HepG2 (cell line): ENCODE measurements around the gene FUT3. TPM values are rescaled to one million over a fixed set of nuclear protein-coding genes. Genes with fewer than 3 reads are reported as not detected.
A peak's percentile ranks its signal among the peaks of the same experiment; 100 is the strongest.

ENCODE experiments used
- ATAC-seq: fragments of 200-7000 bp; cut with Tn5 transposase; 3 replicates; pipeline ENCODE4 v1.9.1; 2020; ENCODE audit warnings: mild to moderate bottlenecking, moderate library complexity
- BruUV-seq: library from RNA; stranded (reverse); fragments of 400-500 nt; replicated peaks from 2 replicates; lab custom pipeline; 2021; lab: Mats Ljungman, UMichigan
- CTCF ChIA-PET: fragments of 300-600 bp; formaldehyde crosslinking; extraction: SDS; loops from one replicate; lab custom pipeline; 2021; ENCODE audit warnings: low total read pairs, inconsistent platforms, low intra/inter-chr PET ratio; lab: Yijun Ruan, JAX
- POLR2A ChIA-PET: fragments of 350-600 bp; sonication (Branson Sonifier 250); formaldehyde crosslinking; loops from one replicate; lab custom pipeline; 2020; ENCODE audit warnings: antibody characterized with exemption, inconsistent platforms; lab: Yijun Ruan, JAX
- DNase-seq: peaks from one replicate; pipeline ENCODE4 v3.0.0-alpha.2; 2015; ENCODE audit warnings: low spot score
- FAIRE-seq: peaks from 3 replicates; lab custom pipeline; 2011; peaks lifted over from hg19 to GRCh38; lab: Jason Lieb, UNC
- H2AFZ ChIP-seq: one replicate; pipeline ENCODE4 v1.6.1; 2011; ENCODE audit warnings: low read length, inconsistent platforms
- H3K27ac ChIP-seq: fragments of 300-600 bp; 3 replicates; pipeline ENCODE4 v1.8.0; 2011; ENCODE audit warnings: mixed run types, mild to moderate bottlenecking, mixed read lengths, low read length, inconsistent platforms; ENCODE audit not compliant: insufficient read depth; ENCODE audit errors: extremely low read length
- H3K27me3 ChIP-seq, 2 experiments: fragments of 200-600 bp in 1 of 2; 2 replicates in 1 of 2; 3 replicates in 1 of 2; pipeline versions ENCODE4 v1.6.0 to v1.8.0; 2011; ENCODE audit warnings: low read length in 2 of 2, mild to moderate bottlenecking in 2 of 2, moderate library complexity in 2 of 2, inconsistent platforms in 1 of 2; ENCODE audit not compliant: insufficient read depth in 2 of 2, control insufficient read depth in 1 of 2
- H3K36me3 ChIP-seq, 2 experiments: fragments of 200-600 bp in 1 of 2; replicated peaks in 1 of 2; 2 replicates in 1 of 2; 3 replicates in 1 of 2; pipeline versions ENCODE4 v1.5.1 to v1.8.0; 2011; ENCODE audit warnings: low read length in 2 of 2, inconsistent platforms in 1 of 2; ENCODE audit not compliant: insufficient read depth in 2 of 2, control insufficient read depth in 1 of 2
- H3K4me1 ChIP-seq: 2 replicates; pipeline ENCODE4 v1.5.1; 2012; ENCODE audit warnings: low read length, inconsistent platforms; ENCODE audit not compliant: insufficient read depth
- H3K4me2 ChIP-seq: 2 replicates; pipeline ENCODE4 v1.6.0; 2011; ENCODE audit warnings: low read depth, low read length, inconsistent platforms
- H3K4me3 ChIP-seq, 3 experiments: fragments of 200-600 bp in 1 of 3; sonication (generic), shearing (Covaris generic) in 1 of 3; replicated peaks in 1 of 3; 2 replicates each; pipeline ENCODE4 v1.5.1; 2011 to 2016; ENCODE audit warnings: low read length in 3 of 3, inconsistent platforms in 2 of 3, low read depth in 2 of 3, mild to moderate bottlenecking in 2 of 3, control low read depth in 1 of 3, mixed read lengths in 1 of 3; ENCODE audit not compliant: insufficient read depth in 1 of 3
- H3K79me2 ChIP-seq: one replicate; pipeline ENCODE4 v1.6.1; 2011; ENCODE audit warnings: low read length, inconsistent platforms; ENCODE audit not compliant: insufficient read depth
- H3K9ac ChIP-seq: 2 replicates; pipeline ENCODE4 v1.6.0; 2011; ENCODE audit warnings: mild to moderate bottlenecking, low read depth, low read length, inconsistent platforms; ENCODE audit not compliant: insufficient read depth
- H3K9me3 ChIP-seq: 2 replicates; pipeline ENCODE4 v1.5.1; 2012; ENCODE audit warnings: mild to moderate bottlenecking, low read length
- H4K20me1 ChIP-seq: 2 replicates; pipeline ENCODE4 v1.6.0; 2011; ENCODE audit warnings: inconsistent platforms, mild to moderate bottlenecking, low read length, moderate library complexity; ENCODE audit not compliant: insufficient read depth
- AGO2 ChIP-seq: fragments of 200-400 bp; formaldehyde crosslinking; optimal IDR thresholded peaks from 2 replicates; pipeline ENCODE3; 2017; ENCODE audit warnings: mild to moderate bottlenecking, low read depth, low read length, moderate library complexity
- FOXK1 ChIP-seq: sonication (generic); formaldehyde crosslinking; IDR thresholded peaks from 2 replicates; pipeline ENCODE4 v1.4.0; 2020; ENCODE audit warnings: low read depth, missing genetic modification reagents, borderline replicate concordance
- NFAT5 ChIP-seq: sonication (generic); formaldehyde crosslinking; IDR thresholded peaks from 2 replicates; pipeline ENCODE4 v1.4.0; 2020; ENCODE audit warnings: missing genetic modification reagents
- PPARG ChIP-seq: conservative IDR thresholded peaks from 2 replicates; pipeline ENCODE4 v1.6.1; 2016; ENCODE audit warnings: missing biosample characterization, missing genetic modification reagents
- SP140L ChIP-seq: sonication (generic); formaldehyde crosslinking; IDR thresholded peaks from 2 replicates; pipeline ENCODE4 v1.4.0; 2020; ENCODE audit warnings: missing genetic modification reagents, borderline replicate concordance
- TCF7 ChIP-seq: sonication (generic); IDR thresholded peaks from 2 replicates; pipeline ENCODE4 v1.6.1; 2016; ENCODE audit warnings: antibody characterized with exemption, low read depth
- USF2 ChIP-seq, 2 experiments: sonication (generic) in 1 of 2; formaldehyde crosslinking in 1 of 2; IDR thresholded peaks; 2 replicates each; pipeline versions ENCODE4 v1.5.1 to v1.6.1; 2011 to 2020; ENCODE audit warnings: borderline replicate concordance in 1 of 2, low read depth in 1 of 2, low read length in 1 of 2, mild to moderate bottlenecking in 1 of 2, missing genetic modification reagents in 1 of 2, moderate library complexity in 1 of 2
- ZBTB46 ChIP-seq: sonication (generic); formaldehyde crosslinking; IDR thresholded peaks from 2 replicates; pipeline ENCODE4 v1.4.0; 2020; ENCODE audit warnings: mild to moderate bottlenecking, missing genetic modification reagents, borderline replicate concordance
- ZNF138 ChIP-seq: sonication (generic); formaldehyde crosslinking; IDR thresholded peaks from 2 replicates; pipeline ENCODE4 v1.5.0; 2020; ENCODE audit warnings: mild to moderate bottlenecking, low read depth, missing genetic modification reagents
- ZNF382 ChIP-seq: sonication (generic); formaldehyde crosslinking; IDR thresholded peaks from 2 replicates; pipeline ENCODE4 v1.5.0; 2020; ENCODE audit warnings: missing genetic modification reagents, mild to moderate bottlenecking, borderline replicate concordance
- ZNF598 ChIP-seq: sonication (generic); formaldehyde crosslinking; IDR thresholded peaks from 2 replicates; pipeline ENCODE4 v1.5.1; 2020; ENCODE audit warnings: mild to moderate bottlenecking, missing genetic modification reagents, borderline replicate concordance
- WGBS: methylation state at CpG from one replicate; pipeline ENCODE4 v1.1.6; 2017; ENCODE audit warnings: low lambda C conversion rate; 5-methylcytosine and 5-hydroxymethylcytosine counted together
- in situ Hi-C: cut with HindIII; loops from 2 replicates; pipeline ENCODE4 v1.10.0; 2017; ENCODE audit warnings: low pct_unique_long_range_greater_than_20kb; ENCODE audit not compliant: extremely low pct_ligation_motif_present
- intact Hi-C: fragments of 100-400 bp; cut with micrococcal nuclease; formaldehyde crosslinking; loops from one replicate; pipeline ENCODE4 v1.10.0; 2022; ENCODE audit not compliant: unreplicated experiment
- polyA plus RNA-seq, 8 experiments: library from polyadenylated mRNA; depleted of rRNA in 3 of 8; stranded (reverse) in 7 of 8; unstranded in 1 of 8; fragments of >200 nt; fragmentation: Illumina TruSeq in 4 of 8; extraction: Trizol in 4 of 8; gene quantifications; 2 replicates each; pipeline versions ENCODE4 v1.2.1 to v1.2.3, GENCODE V29; 2011 to 2016; ENCODE audit warnings: low read depth in 4 of 8, missing spikeins in 1 of 8, mixed read lengths in 1 of 8; ENCODE audit not compliant: insufficient read depth in 1 of 8
- total RNA-seq, 5 experiments: library from RNA; depleted of rRNA; stranded (reverse); fragments of >200 nt; fragmentation: Illumina TruSeq; extraction: Trizol; gene quantifications; 2 replicates each; pipeline ENCODE4 v1.2.3, GENCODE V29; 2016; ENCODE audit warnings: low read depth in 1 of 5

The FUT3 gene
- total and polyA plus RNA-seq, 2 of the 13 experiments (the other 11 are each of a cell fraction or from before 2014, with no cell fraction given) = 0.53 to 1.1 TPM

GRCh38 chr19:5822181-5822844 lies 28.9 kb downstream of the FUT3 start:
- FAIRE-seq = no peak
- H3K4me2 ChIP-seq = peak overlapping the region; percentile 58
- H3K27ac ChIP-seq = no peak overlapping the region
- H3K36me3 ChIP-seq = no peaks in the 10 kb centered on the region
- ChIA-PET POLR2A (interaction anchor here (0.9 to 1.2 kb wide), 3 partner anchors 11 to 18 kb away, joined by 3 to 4 read pairs (median 4); partner anchors contain the start of gene NRTN), CTCF (interaction anchor here (1.7 to 2.3 kb wide), 2 partner anchors 17 to 70 kb away, joined by 5 to 30 read pairs; partner anchors contain the start of gene NRTN)
- intact Hi-C loops = no loop called here
- peaks cover 37% of the 10 kb centered on the region for H3K4me1 ChIP-seq
- ATAC-seq = peak; percentile 7; the same call in 2 of the 3 replicates
- H2AFZ ChIP-seq = no peak overlapping the region
- H3K9me3 ChIP-seq = no peaks in the 10 kb centered on the region
- BruUV-seq = no TSS peak
- H3K79me2 ChIP-seq = no peaks in the 10 kb centered on the region
- no peak for DNase-seq
- H3K9ac ChIP-seq = no peak overlapping the region
- H3K27me3 ChIP-seq = no peaks in the 10 kb centered on the region
- H3K4me3 ChIP-seq = peak overlapping the region in 1 of 3 experiments; percentile 42; a peak in 1 of 6 replicates
- 10% methylated on average over 21 of the region's 30 CpGs for WGBS
- in situ Hi-C loops = no loop called here
- H4K20me1 ChIP-seq = peaks cover 2% of the 10 kb centered on the region; the same call in 1 of the 2 replicates
- no peak for TF ChIP-seq USF2 (IDR thresholded peaks at IDR 0.05; ENCODE audit: low read depth, low read length)
- no peak for TF ChIP-seq USF2 (CRISPR knock-in tag; IDR thresholded peaks at IDR 0.05; ENCODE audit: borderline replicate concordance)
- TF ChIP-seq ZBTB46 = no peak
- no peak for TF ChIP-seq PPARG (CRISPR knock-in tag)
- TF ChIP-seq ZNF598 = no peak
- TF ChIP-seq TCF7 = no peak
- no peak for TF ChIP-seq NFAT5 (CRISPR knock-in tag)
- 0 out of 2 replicates have a peak, but pooled peaks have one; percentile 19 for TF ChIP-seq FOXK1 (CRISPR knock-in tag)
- no peak for TF ChIP-seq SP140L (CRISPR knock-in tag)
- TF ChIP-seq ZNF382 (CRISPR knock-in tag) = no peak
- TF ChIP-seq ZNF138 (CRISPR knock-in tag) = no peak
- peak; percentile 78 for TF ChIP-seq AGO2
